K562 (cell line): Measurements from ENCODE around the gene CEMIP. TPM values are rescaled to one million over a fixed set of nuclear protein-coding genes. Genes with fewer than 3 reads are reported as not detected.

Source experiments
- AFF1 ChIP-seq, 2 experiments: fragments of 450-650 bp; IDR thresholded peaks; 2 replicates each; pipeline ENCODE4 v1.6.1; 2018; ENCODE audit warnings: mild to moderate bottlenecking in 2 of 2, low read depth in 1 of 2; ENCODE audit not compliant: partially characterized antibody in 2 of 2
- CLOCK ChIP-seq: fragments of 250-450 bp; sonication (Bioruptor Pico); IDR thresholded peaks from 2 replicates; pipeline ENCODE4 v1.4.0; 2020; ENCODE audit warnings: mild to moderate bottlenecking, moderate library complexity, borderline replicate concordance
- FOXA3 ChIP-seq, 2 experiments: fragments of 450-650 bp in 1 of 2; sonication (generic) in 1 of 2; formaldehyde crosslinking; IDR thresholded peaks in 1 of 2; conservative IDR thresholded peaks in 1 of 2; 2 replicates each; pipeline versions ENCODE4 v1.4.0 to v1.8.0; 2020 to 2022; ENCODE audit warnings: mild to moderate bottlenecking in 2 of 2, missing genetic modification reagents in 1 of 2
- MCM7 ChIP-seq, 2 experiments: fragments of 450-650 bp; IDR thresholded peaks; 2 replicates each; pipeline ENCODE4 v1.6.1; 2016 to 2018
- NFE2 ChIP-seq: IDR thresholded peaks from 2 replicates; pipeline ENCODE4 v1.6.1; 2014; ENCODE audit warnings: antibody characterized with exemption, low read depth
- SMARCC2 ChIP-seq: fragments of 450-650 bp; IDR thresholded peaks from 2 replicates; pipeline ENCODE4 v1.6.1; 2017; ENCODE audit warnings: antibody characterized with exemption, moderate library complexity, mild to moderate bottlenecking, low read depth
- TFE3 ChIP-seq: fragments of 450-650 bp; formaldehyde crosslinking; IDR thresholded peaks from 2 replicates; pipeline ENCODE4 v1.4.0; 2020; ENCODE audit warnings: mild to moderate bottlenecking, mixed read lengths
- TSHZ1 ChIP-seq: fragments of 250-450 bp; sonication (Bioruptor Pico); IDR thresholded peaks from 2 replicates; pipeline ENCODE4 v1.4.0; 2020; ENCODE audit warnings: mild to moderate bottlenecking, moderate library complexity
- ZBTB5 ChIP-seq: fragments of 450-650 bp; IDR thresholded peaks from 2 replicates; pipeline ENCODE4 v1.6.1; 2017; ENCODE audit warnings: antibody characterized with exemption
- polyA plus RNA-seq, 8 experiments: library from polyadenylated mRNA; depleted of rRNA in 4 of 8; stranded (reverse) in 5 of 8; unstranded in 3 of 8; fragments of >200 nt; fragmentation: Nextera tagmentation in 2 of 8; fragmentation: Illumina TruSeq in 1 of 8; extraction: Ambion mirVana in 2 of 8; extraction: Trizol in 1 of 8; gene quantifications; 2 replicates each; pipeline versions ENCODE4 v1.2.1 to v1.2.3, GENCODE V29; 2011 to 2014; ENCODE audit warnings: inconsistent platforms in 1 of 8, missing spikeins in 1 of 8
- total RNA-seq, 7 experiments: library from RNA; depleted of rRNA in 6 of 7; stranded (reverse); fragments of >200 nt in 6 of 7; fragmentation: Illumina TruSeq in 2 of 7; extraction: Trizol in 2 of 7; gene quantifications; 2 replicates each; pipeline versions ENCODE4 v1.2.1 to v1.2.3, GENCODE V29; 2011 to 2021; ENCODE audit warnings: low replicate concordance in 1 of 7

Gene CEMIP
- total and polyA plus RNA-seq, 9 of the 15 experiments (the other 6 are each of a cell fraction or from before 2014, with no cell fraction given), result 0.33 TPM; not detected in 8

- TF ChIP-seq TFE3 (CRISPR knock-in tag) (no peak), TSHZ1 (CRISPR knock-in tag) (no peak), SMARCC2 (peak; percentile 25; the same call in 1 of the 2 replicates), ZBTB5 (no peak), NFE2 (peak; percentile 76), AFF1 (IDR thresholded peaks at IDR 0.05; ENCODE audit: low read depth in 1 of 2, partially characterized antibody in 2 of 2) (no peak), CLOCK (CRISPR knock-in tag) (no peak), MCM7 (IDR thresholded peaks at IDR 0.05) (no peak), FOXA3 (CRISPR knock-in tag; conservative IDR thresholded peaks at IDR 0.05 in 1 of 2, IDR thresholded peaks at IDR 0.05 in 1 of 2) (peak in 1 of 2 experiments; percentile 75; a peak in 1 of 4 replicates)
These were observed 175.0 kb downstream of the CEMIP start (continued) for GRCh38 chr15:80953953-80954778.
